ENCODE data around the gene ATG16L2. TPM values are rescaled to one million over a fixed set of nuclear protein-coding genes. Genes with fewer than 3 reads are reported as not detected.

The ATG16L2 gene
- polyA plus RNA-seq, 4 donors = 17.0 to 51.1 (median 34.4) TPM

GRCh38 chr11:72869831-72870230 lies 55.6 kb downstream of the ATG16L2 start:
- DNase-seq (ENCODE audit: low read depth in 4 of 4, low spot score in 2 of 4) = no peak

GRCh38 chr11:72871119-72871518 lies 56.9 kb downstream of the ATG16L2 start:
- no peak for DNase-seq (ENCODE audit: low read depth in 4 of 4, low spot score in 2 of 4)

GRCh38 chr11:72872012-72872411 lies 57.8 kb downstream of the ATG16L2 start:
- DNase-seq (ENCODE audit: low read depth in 4 of 4, low spot score in 2 of 4) = no peak

GRCh38 chr11:72875736-72876135 lies 61.5 kb downstream of the ATG16L2 start:
- no peak for DNase-seq (ENCODE audit: low read depth in 4 of 4, low spot score in 2 of 4)

- no peak for DNase-seq (ENCODE audit: low read depth in 4 of 4, low spot score in 2 of 4)
Observed at GRCh38 chr11:72876147-72876546, 61.9 kb downstream of the ATG16L2 start.

Other genes with a start within 250 kb of the ATG16L2 start
- 10 to 100 TPM; 12.7 to 16.5 (median 13.4) TPM for gene PDE2A, start 140.0 kb upstream of the ATG16L2 start, polyA plus RNA-seq (ENCODE audit: insufficient read length in 4 of 4)
- 10 to 100 TPM; 69.0 to 85.0 (median 78.4) TPM for gene ARAP1, start 62.0 kb upstream of the ATG16L2 start, polyA plus RNA-seq (ENCODE audit: insufficient read length in 4 of 4)
- 10 to 100 TPM; 70.6 to 84.7 (median 82.3) TPM for gene STARD10, start 20.4 kb upstream of the ATG16L2 start, polyA plus RNA-seq (ENCODE audit: insufficient read length in 4 of 4)

Measured in left renal cortex interstitium (tissue), 4 donors.